GM12878 (cell line): ENCODE results near the gene RECQL5. TPM values are rescaled to one million over a fixed set of nuclear protein-coding genes. Genes with fewer than 3 reads are reported as not detected.

ENCODE experiments used
- ATAC-seq: fragments of 200-7000 bp; cut with Tn5 transposase; 3 replicates; pipeline ENCODE4 v1.9.1; 2020; ENCODE audit warnings: mild to moderate bottlenecking, moderate library complexity
- BruUV-seq: library from RNA; stranded (reverse); fragments of 400-500 nt; replicated peaks from 2 replicates; lab custom pipeline; 2021; lab: Mats Ljungman, UMichigan
- CTCF ChIA-PET: fragments of 300-600 bp; sonication (Branson Sonifier 250); formaldehyde crosslinking; extraction: SDS; loops from one replicate; lab custom pipeline; 2021; ENCODE audit warnings: inconsistent platforms; lab: Yijun Ruan, JAX
- POLR2A ChIA-PET: fragments of 350-600 bp; formaldehyde crosslinking; extraction: SDS; loops from one replicate; lab custom pipeline; 2021; ENCODE audit warnings: inconsistent platforms; lab: Charles Lee
- RAD21 ChIA-PET: fragments of 300-600 bp; sonication (Branson Sonifier 250); formaldehyde crosslinking; loops from one replicate; lab custom pipeline; 2023; ENCODE audit warnings: antibody characterized with exemption; ENCODE audit not compliant: unreplicated experiment; lab: Charles Lee
- SMC1A ChIA-PET: fragments of 300-600 bp; sonication (Branson Sonifier 250); formaldehyde crosslinking; loops from one replicate; lab custom pipeline; 2023; ENCODE audit not compliant: unreplicated experiment, uncharacterized antibody; lab: Charles Lee
- DNase-seq: peaks from one replicate; pipeline ENCODE4 v3.0.0-alpha.2; 2011; ENCODE audit warnings: low read depth, low spot score
- FAIRE-seq: peaks from 3 replicates; lab custom pipeline; 2011; peaks lifted over from hg19 to GRCh38; lab: Jason Lieb, UNC
- H2AFZ ChIP-seq: 2 replicates; pipeline ENCODE4 v1.6.0; 2011; ENCODE audit warnings: low read depth, low read length, control low read depth; ENCODE audit not compliant: control insufficient read depth
- H3K27ac ChIP-seq: 2 replicates; pipeline ENCODE4 v1.5.1; 2011; ENCODE audit warnings: control low read depth; ENCODE audit not compliant: control insufficient read depth, insufficient read depth
- H3K27me3 ChIP-seq, 2 experiments: replicated peaks in 1 of 2; 2 replicates each; pipeline versions ENCODE4 v1.6.0 to v1.6.1; 2011; ENCODE audit warnings: low read length in 1 of 2; ENCODE audit not compliant: control insufficient read depth in 2 of 2, insufficient read depth in 2 of 2
- H3K36me3 ChIP-seq, 2 experiments: 2 replicates each; pipeline ENCODE4 v1.5.1; 2011; ENCODE audit warnings: low read length in 1 of 2; ENCODE audit not compliant: control insufficient read depth in 2 of 2, insufficient read depth in 2 of 2
- H3K4me1 ChIP-seq: 2 replicates; pipeline ENCODE4 v1.6.1; 2011; ENCODE audit warnings: mild to moderate bottlenecking, low read length, moderate library complexity, mixed read lengths; ENCODE audit not compliant: control insufficient read depth, insufficient read depth
- H3K4me2 ChIP-seq: 2 replicates; pipeline ENCODE4 v1.6.0; 2011; ENCODE audit warnings: control low read depth; ENCODE audit not compliant: control insufficient read depth, insufficient read depth
- H3K4me3 ChIP-seq: fragments of 200-600 bp; sonication (generic); 2 replicates; pipeline ENCODE4 v1.5.1; 2016
- H3K79me2 ChIP-seq: 2 replicates; pipeline ENCODE4 v1.6.0; 2011; ENCODE audit warnings: low read length; ENCODE audit not compliant: control insufficient read depth, insufficient read depth
- H3K9ac ChIP-seq: 2 replicates; pipeline ENCODE4 v1.8.0; 2011; ENCODE audit warnings: low read length, control low read depth, mixed read lengths; ENCODE audit not compliant: control insufficient read depth, insufficient read depth
- H3K9me3 ChIP-seq: replicated peaks from 3 replicates; pipeline ENCODE4 v1.5.1; 2011; ENCODE audit warnings: mild to moderate bottlenecking, low read length; ENCODE audit not compliant: control insufficient read depth, insufficient read depth
- H4K20me1 ChIP-seq: 2 replicates; pipeline ENCODE4 v1.6.0; 2011; ENCODE audit not compliant: control insufficient read depth, insufficient read depth
- BACH1 ChIP-seq: fragments of 450-650 bp; IDR thresholded peaks from 2 replicates; pipeline ENCODE4 v1.6.1; 2017; ENCODE audit warnings: mild to moderate bottlenecking, borderline replicate concordance
- BMI1 ChIP-seq: fragments of 450-650 bp; IDR thresholded peaks from 2 replicates; pipeline ENCODE4 v1.6.1; 2016; ENCODE audit warnings: mild to moderate bottlenecking, moderate library complexity, borderline replicate concordance
- IKZF1 ChIP-seq: fragments of 450-650 bp; conservative IDR thresholded peaks from 2 replicates; pipeline ENCODE4 v1.6.1; 2017; ENCODE audit warnings: antibody characterized with exemption, mild to moderate bottlenecking
- PKNOX1 ChIP-seq: fragments of 450-650 bp; IDR thresholded peaks from 2 replicates; pipeline ENCODE4 v1.6.1; 2016; ENCODE audit warnings: mild to moderate bottlenecking
- POLR2A ChIP-seq: IDR thresholded peaks from 2 replicates; pipeline ENCODE4 v1.6.1; 2011; ENCODE audit warnings: low read depth, mild to moderate bottlenecking, low read length
- POLR2AphosphoS5 ChIP-seq: IDR thresholded peaks from 2 replicates; pipeline ENCODE4 v1.6.1; 2011; ENCODE audit warnings: mild to moderate bottlenecking, low read length, inconsistent platforms
- SIN3A ChIP-seq: IDR thresholded peaks from 2 replicates; pipeline ENCODE4 v1.6.1; 2012; ENCODE audit warnings: low read depth, low read length, improper control_type of control experiment
- SUPT20H ChIP-seq: IDR thresholded peaks from 2 replicates; pipeline ENCODE4 v1.6.1; 2011; ENCODE audit warnings: low read depth, mild to moderate bottlenecking, low read length, moderate library complexity, borderline replicate concordance; ENCODE audit not compliant: control insufficient read depth
- TBL1XR1 ChIP-seq: IDR thresholded peaks from 2 replicates; pipeline ENCODE4 v1.6.1; 2012; ENCODE audit warnings: low read depth, low read length, improper control_type of control experiment
- ZNF217 ChIP-seq: fragments of 450-650 bp; IDR thresholded peaks from 2 replicates; pipeline ENCODE4 v1.6.1; 2017; ENCODE audit warnings: antibody characterized with exemption, mild to moderate bottlenecking
- ZNF687 ChIP-seq: fragments of 450-650 bp; IDR thresholded peaks from 2 replicates; pipeline ENCODE4 v1.6.1; 2017; ENCODE audit warnings: mild to moderate bottlenecking, moderate library complexity
- WGBS: methylation state at CpG from one replicate; pipeline ENCODE4 v1.1.6; 2016; ENCODE audit warnings: low lambda C conversion rate; ENCODE audit not compliant: insufficient replicate concordance, insufficient coverage; ENCODE audit errors: missing lambda C conversion rate; 5-methylcytosine and 5-hydroxymethylcytosine counted together
- in situ Hi-C: fragments of 300-500 bp; cut with MboI; formaldehyde crosslinking; loops from 9 replicates; pipeline ENCODE4 v1.14.3; 2018; ENCODE audit warnings: mixed read lengths
- intact Hi-C: fragments of 100-400 bp; cut with micrococcal nuclease; formaldehyde crosslinking; loops from one replicate; pipeline ENCODE4 v1.14.2; 2022; ENCODE audit not compliant: unreplicated experiment
- polyA plus RNA-seq, 11 experiments: library from polyadenylated mRNA; depleted of rRNA in 4 of 11; unstranded in 6 of 11; stranded (reverse) in 5 of 11; fragments of >200 nt; fragmentation: Nextera tagmentation in 4 of 11; fragmentation: Illumina TruSeq in 1 of 11; extraction: Ambion mirVana in 4 of 11; extraction: Trizol in 1 of 11; gene quantifications; 1 replicate in 1 of 11; 2 replicates in 10 of 11; pipeline versions ENCODE4 v1.2.1 to v1.2.3, GENCODE V29; 2011 to 2016; ENCODE audit warnings: inconsistent platforms in 2 of 11, missing spikeins in 2 of 11, low read depth in 1 of 11
- total RNA-seq, 4 experiments: library from RNA; depleted of rRNA in 3 of 4; stranded (reverse); fragments of >200 nt in 3 of 4; fragmentation: Illumina TruSeq in 1 of 4; extraction: Trizol in 1 of 4; gene quantifications; 2 replicates each; pipeline versions ENCODE4 v1.2.1 to v1.2.3, GENCODE V29; 2013 to 2021
- TF ChIP-seq, protein P1 (sequence below): fragments of 150-350 bp; IDR thresholded peaks from 2 replicates; pipeline ENCODE4 v1.6.1; 2014; ENCODE audit warnings: mild to moderate bottlenecking, low read depth, low read length
- TF ChIP-seq, protein P2 (sequence below): fragments of 450-650 bp; IDR thresholded peaks from 2 replicates; pipeline ENCODE4 v1.6.1; 2017; ENCODE audit warnings: low read depth, mild to moderate bottlenecking, moderate library complexity

RECQL5 gene
- total and polyA plus RNA-seq, 10 of the 15 experiments (the other 5 are each of a cell fraction or from before 2014, with no cell fraction given) = 3.6 to 30.6 (median 20.1) TPM

DNA sequence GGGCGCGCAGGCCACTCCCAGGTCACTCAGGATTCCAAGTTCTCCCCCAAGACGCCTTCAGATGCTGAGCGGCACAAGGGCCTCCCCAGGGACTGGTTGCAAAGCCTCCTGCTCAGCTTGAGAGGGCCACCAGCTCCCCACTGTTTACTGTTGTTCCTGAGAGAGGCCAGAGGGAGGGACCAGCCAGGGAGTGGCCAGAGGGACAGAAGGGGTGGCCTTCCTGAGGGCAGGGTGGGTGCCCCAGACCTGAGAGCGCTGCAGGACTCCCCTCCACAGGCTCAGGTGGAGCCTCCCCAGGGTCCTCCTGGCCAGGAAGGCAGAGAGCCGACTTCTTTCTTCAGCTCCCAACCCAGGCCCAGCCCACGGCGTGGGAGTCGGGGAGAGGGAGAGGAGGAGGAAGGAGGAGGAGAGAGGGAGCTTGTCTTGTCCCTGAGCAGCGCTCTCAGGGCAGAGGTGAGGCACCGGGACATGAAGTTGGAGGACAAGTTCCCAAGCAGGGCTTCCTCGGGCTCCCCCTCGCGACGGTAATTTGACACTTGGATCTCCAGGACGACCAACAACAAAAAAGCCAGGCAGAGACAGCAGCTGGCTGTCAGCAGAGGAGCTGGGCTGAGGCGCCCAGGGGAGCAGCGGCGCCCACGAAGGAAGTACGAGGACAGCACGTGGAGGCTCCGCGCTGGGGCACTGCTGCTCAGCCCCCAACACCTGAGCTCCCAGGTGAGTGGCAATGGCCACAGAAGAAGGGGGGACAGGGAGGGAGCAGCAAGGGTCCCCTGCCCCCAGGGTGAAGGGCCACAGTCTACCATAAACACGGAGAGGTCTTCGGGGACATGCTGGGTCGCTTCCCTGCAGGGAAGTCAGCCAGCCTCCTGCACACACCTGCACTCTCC is 33.2 kb downstream of the RECQL5 start:
- SMC1A ChIA-PET = interaction anchor here (0.8 to 4.3 kb wide), 17 partner anchors 9 to 119 kb away, joined by 3 to 44 read pairs (median 7); partner anchors contain the start of genes RECQL5 and SAP30BP
- TF ChIP-seq BMI1 (0 out of 2 replicates have a peak, but pooled peaks have one; percentile 22), TBL1XR1 (no peak), PKNOX1 (peak; percentile 48; the same call in 1 of the 2 replicates), POLR2A (no peak), IKZF1 (0 out of 2 replicates have a peak, but pooled peaks have one; percentile 3), SUPT20H (no peak), ZNF217 (no peak), SIN3A (peak; percentile 73; the same call in 1 of the 2 replicates), ZNF687 (no peak), POLR2AphosphoS5 (no peak), BACH1 (no peak)
- TF ChIP-seq, protein P1, sequence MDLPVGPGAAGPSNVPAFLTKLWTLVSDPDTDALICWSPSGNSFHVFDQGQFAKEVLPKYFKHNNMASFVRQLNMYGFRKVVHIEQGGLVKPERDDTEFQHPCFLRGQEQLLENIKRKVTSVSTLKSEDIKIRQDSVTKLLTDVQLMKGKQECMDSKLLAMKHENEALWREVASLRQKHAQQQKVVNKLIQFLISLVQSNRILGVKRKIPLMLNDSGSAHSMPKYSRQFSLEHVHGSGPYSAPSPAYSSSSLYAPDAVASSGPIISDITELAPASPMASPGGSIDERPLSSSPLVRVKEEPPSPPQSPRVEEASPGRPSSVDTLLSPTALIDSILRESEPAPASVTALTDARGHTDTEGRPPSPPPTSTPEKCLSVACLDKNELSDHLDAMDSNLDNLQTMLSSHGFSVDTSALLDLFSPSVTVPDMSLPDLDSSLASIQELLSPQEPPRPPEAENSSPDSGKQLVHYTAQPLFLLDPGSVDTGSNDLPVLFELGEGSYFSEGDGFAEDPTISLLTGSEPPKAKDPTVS = no peak
- TF ChIP-seq, protein P2, sequence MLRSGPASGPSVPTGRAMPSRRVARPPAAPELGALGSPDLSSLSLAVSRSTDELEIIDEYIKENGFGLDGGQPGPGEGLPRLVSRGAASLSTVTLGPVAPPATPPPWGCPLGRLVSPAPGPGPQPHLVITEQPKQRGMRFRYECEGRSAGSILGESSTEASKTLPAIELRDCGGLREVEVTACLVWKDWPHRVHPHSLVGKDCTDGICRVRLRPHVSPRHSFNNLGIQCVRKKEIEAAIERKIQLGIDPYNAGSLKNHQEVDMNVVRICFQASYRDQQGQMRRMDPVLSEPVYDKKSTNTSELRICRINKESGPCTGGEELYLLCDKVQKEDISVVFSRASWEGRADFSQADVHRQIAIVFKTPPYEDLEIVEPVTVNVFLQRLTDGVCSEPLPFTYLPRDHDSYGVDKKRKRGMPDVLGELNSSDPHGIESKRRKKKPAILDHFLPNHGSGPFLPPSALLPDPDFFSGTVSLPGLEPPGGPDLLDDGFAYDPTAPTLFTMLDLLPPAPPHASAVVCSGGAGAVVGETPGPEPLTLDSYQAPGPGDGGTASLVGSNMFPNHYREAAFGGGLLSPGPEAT = no peak

More for the DNA sequence above, 33.2 kb downstream of the RECQL5 start:
- Histone ChIP-seq H3K27ac (no peak overlapping the region), H3K4me1 (peaks cover 8% of the 10 kb centered on the region), H2AFZ (no peak overlapping the region), H3K79me2 (no peaks in the 10 kb centered on the region), H3K9ac (no peak overlapping the region), H3K36me3 (peaks cover 0 to 2% of the 10 kb centered on the region in 2 experiments; a peak in 2 of 4 replicates), H3K4me3 (no peak overlapping the region), H3K4me2 (no peak overlapping the region), H3K27me3 (no peaks in the 10 kb centered on the region), H3K9me3 (no peaks in the 10 kb centered on the region), H4K20me1 (no peaks in the 10 kb centered on the region; the same call in 1 of the 2 replicates)
- intact Hi-C loops = loop anchor here (1.0 kb wide), 1 partner anchor 117 kb away; no protein-coding TSS in a partner anchor
- ATAC-seq = peak; percentile 80
- CTCF ChIA-PET = interaction anchor here (0.6 to 13.0 kb wide), 46 partner anchors 8 to 372 kb away, joined by 3 to 349 read pairs (median 5); partner anchors contain the start of genes GALK1, RECQL5, SAP30BP and SLC25A19
- DNase-seq = no peak
- in situ Hi-C loops = loop anchor here (10.0 kb wide), 1 partner anchor 111 kb away; no protein-coding TSS in a partner anchor
- WGBS = 20% methylated on average over 27 of the region's 27 CpGs
- POLR2A ChIA-PET = interaction anchor here (0.6 to 1.9 kb wide), 7 partner anchors 12 to 373 kb away, joined by 3 to 8 read pairs (median 3); a partner anchor contains a TSS
- no TSS peak for BruUV-seq
- RAD21 ChIA-PET = interaction anchor here (0.6 to 6.3 kb wide), 20 partner anchors 11 to 207 kb away, joined by 3 to 148 read pairs (median 4); partner anchors contain the start of genes LLGL2, RECQL5 and TSEN54
- FAIRE-seq = peak; percentile 81
